Fibroblast of skin of abdomen (primary cell): ENCODE data around the gene G2E3.

Experiments
- DNase-seq: peaks from one replicate; pipeline ENCODE4 v3.0.0-alpha.2; 2013

G2E3 gene

DNA sequence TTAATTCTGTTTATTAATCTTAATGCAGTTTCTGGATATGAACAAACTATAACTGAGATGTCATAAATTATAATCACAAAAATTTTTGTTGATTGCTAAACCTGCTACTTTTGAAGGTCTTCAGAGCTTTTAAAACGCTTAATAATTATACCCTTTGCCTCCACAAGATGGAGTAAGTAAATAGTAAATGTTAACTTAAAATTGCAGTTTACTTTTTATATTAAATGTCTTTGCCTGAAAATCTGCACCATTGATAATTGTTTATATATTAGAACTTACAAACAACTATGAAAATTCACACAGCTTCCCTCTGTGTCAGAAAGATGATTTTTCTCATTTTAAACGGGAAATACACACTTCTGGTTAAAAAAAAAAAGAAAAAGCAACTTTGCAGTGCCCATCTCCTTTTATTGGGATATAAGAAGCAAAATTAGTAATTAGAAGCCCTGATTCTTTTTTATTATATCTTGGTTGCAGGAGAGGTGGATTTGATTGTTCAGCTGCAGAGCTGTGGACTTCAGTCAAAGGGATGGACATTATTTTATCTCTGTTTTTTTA lies 98.7 kb downstream of the G2E3 start:
- no peak for DNase-seq

DNA sequence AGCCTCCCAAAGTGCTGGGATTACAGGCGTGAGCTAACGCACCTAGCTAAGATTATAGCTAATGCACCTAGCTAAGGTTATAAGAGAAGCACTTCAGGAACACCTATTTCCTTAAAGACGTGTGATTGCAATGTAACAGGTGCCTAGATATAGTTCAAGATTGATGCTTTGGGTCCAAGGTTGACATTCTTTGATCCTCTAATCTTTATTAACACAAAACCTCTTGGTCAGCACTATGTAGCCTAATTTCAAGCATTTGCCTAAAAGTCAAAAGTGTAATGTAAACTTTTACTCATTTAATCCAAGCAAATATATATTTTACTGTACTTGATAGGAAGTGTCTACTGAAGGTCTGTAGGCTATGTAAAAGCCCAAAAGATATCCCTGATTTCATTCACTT lies 99.7 kb downstream of the G2E3 start:
- no peak for DNase-seq

DNA sequence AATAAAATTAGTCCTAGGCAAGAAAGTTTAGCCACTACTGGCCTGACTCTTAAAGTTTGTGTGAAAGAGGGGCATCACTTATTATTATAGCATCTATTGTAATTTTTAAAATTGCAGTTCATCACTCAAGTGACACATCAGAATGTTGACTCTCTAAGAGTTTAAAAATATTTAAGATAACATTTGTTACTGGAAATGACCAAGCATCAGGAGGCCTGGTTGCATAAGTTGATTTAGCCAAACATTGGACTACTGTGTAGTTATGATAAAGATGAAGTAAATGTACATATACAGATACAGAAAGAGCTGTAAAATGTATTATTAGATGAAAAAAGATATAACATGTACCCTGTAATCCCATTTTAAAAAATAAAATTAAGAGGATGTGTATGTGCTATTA lies 110.6 kb downstream of the G2E3 start:
- no peak for DNase-seq
